ENCODE data around the gene NEK11. TPM values are rescaled to one million over a fixed set of nuclear protein-coding genes. Genes with fewer than 3 reads are reported as not detected.

Gene NEK11
- polyA plus RNA-seq, 1 of the 3 experiments (the other 2 are of a cell fraction): 4.7 TPM

GRCh38 chr3:131025539-131025938 lies 1.1 kb upstream of the NEK11 start:
- CTCF ChIA-PET: interaction anchor here (1.0 to 1.5 kb wide), 3 partner anchors 10 to 1013 kb away, joined by 3 to 5 read pairs (median 3); partner anchors contain the start of gene ATP2C1
- H3F3A ChIP-seq (replicated peaks; ENCODE audit: insufficient read depth): no peaks in the 10 kb centered on the region
- peaks cover 9 to 34% of the 10 kb centered on the region in 2 experiments for H3K36me3 ChIP-seq (replicated peaks in 1 of 2; ENCODE audit: control insufficient read depth in 1 of 2, insufficient read depth in 2 of 2, low read length in 1 of 2)
- peak overlapping the region; percentile 85 for H3K4me3 ChIP-seq (ENCODE audit: low read depth in 2 of 2, low read length in 1 of 2)
- H3K27me3 ChIP-seq (ENCODE audit: insufficient read depth): no peaks in the 10 kb centered on the region
- peak overlapping the region; percentile 90 for H3K4me2 ChIP-seq
- no peaks in the 10 kb centered on the region for H3K9me2 ChIP-seq
- H3K9ac ChIP-seq: 0 out of 2 replicates have a peak overlapping the region, but pooled peaks have one; percentile 90
- H3K4me1 ChIP-seq (ENCODE audit: control insufficient read depth in 1 of 2, insufficient read depth in 2 of 2, low read depth in 1 of 2, low read length in 1 of 2): peaks cover 0 to 8% of the 10 kb centered on the region in 2 experiments; a peak in 2 of 4 replicates
- 92% methylated on average over 1 of the region's 1 CpG for WGBS (ENCODE audit: low lambda C conversion rate)
- POLR2A ChIA-PET: interaction anchor here (2.1 kb wide), 1 partner anchor 98 kb away, joined by 5 read pairs; no protein-coding TSS in a partner anchor
- H2AFZ ChIP-seq (ENCODE audit: low read depth): 0 out of 2 replicates have a peak overlapping the region, but pooled peaks have one; percentile 29
- no peak for DNase-seq
- H3K27ac ChIP-seq (ENCODE audit: low read depth in 2 of 2, low read length in 1 of 2): no peak overlapping the region
- no peaks in the 10 kb centered on the region for H3K9me3 ChIP-seq
- TF ChIP-seq CTCF (IDR thresholded peaks at IDR 0.05) (no peak), USF1 (IDR thresholded peaks at IDR 0.05; ENCODE audit: borderline replicate concordance, low read depth) (no peak), CHD2 (IDR thresholded peaks at IDR 0.05; ENCODE audit: low read length, partially characterized antibody) (no peak), YY1 (IDR thresholded peaks at IDR 0.05; ENCODE audit: low read depth) (no peak), EP300 (IDR thresholded peaks at IDR 0.05; ENCODE audit: borderline replicate concordance in 1 of 2, low read depth in 1 of 2, low read length in 1 of 2) (no peak), FOXM1 (IDR thresholded peaks at IDR 0.05; ENCODE audit: low read depth) (no peak), JUND (IDR thresholded peaks at IDR 0.05) (no peak), SIN3A (IDR thresholded peaks at IDR 0.05; ENCODE audit: borderline replicate concordance, low read depth, low read length) (no peak), POLR2AphosphoS5 (IDR thresholded peaks at IDR 0.05; ENCODE audit: low read depth, low read length) (no peak), MEF2A (IDR thresholded peaks at IDR 0.05; ENCODE audit: borderline replicate concordance, low read depth) (no peak), RAD21 (IDR thresholded peaks at IDR 0.05; ENCODE audit: low read length) (no peak), FOSL2 (IDR thresholded peaks at IDR 0.05; ENCODE audit: borderline replicate concordance, low read depth) (no peak), TAF1 (IDR thresholded peaks at IDR 0.05; ENCODE audit: borderline replicate concordance, low read depth, low read length) (no peak), REST (IDR thresholded peaks at IDR 0.05; ENCODE audit: low read depth, low read length) (no peak), GABPA (IDR thresholded peaks at IDR 0.05; ENCODE audit: low read depth) (no peak), EZH2phosphoT487 (IDR thresholded peaks at IDR 0.05; ENCODE audit: borderline replicate concordance, low read depth) (no peak), GATA2 (CRISPR knock-in tag; IDR thresholded peaks at IDR 0.05) (no peak)
- peaks cover 11% of the 10 kb centered on the region for H3K79me2 ChIP-seq (ENCODE audit: insufficient read depth)
- no peaks in the 10 kb centered on the region for H4K20me1 ChIP-seq (ENCODE audit: insufficient read depth)

All from SK-N-SH (cell line).